Calu3 (cell line): ENCODE results near the gene ALG3. TPM values are rescaled to one million over a fixed set of nuclear protein-coding genes. Genes with fewer than 3 reads are reported as not detected.

Experiments used
- BruUV-seq: library from RNA; stranded (reverse); fragments of 400-500 nt; replicated peaks from 2 replicates; lab custom pipeline; 2021; lab: Mats Ljungman, UMichigan
- CTCF ChIA-PET: fragments of 300-600 bp; sonication (Branson Sonifier 250); formaldehyde crosslinking; loops from one replicate; lab custom pipeline; 2022; ENCODE audit warnings: antibody characterized with exemption; lab: Charles Lee
- DNase-seq: peaks from one replicate; pipeline ENCODE4 v3.0.0; 2022
- H3K27ac Mint-ChIP-seq: one replicate; pipeline ENCODE4 v1.8.0; 2022; ENCODE audit warnings: mixed read lengths; ENCODE audit not compliant: unreplicated experiment
- H3K27me3 Mint-ChIP-seq: one replicate; pipeline ENCODE4 v1.8.0; 2022; ENCODE audit warnings: mixed read lengths; ENCODE audit not compliant: unreplicated experiment
- H3K36me3 Mint-ChIP-seq: one replicate; pipeline ENCODE4 v1.8.0; 2022; ENCODE audit warnings: mild to moderate bottlenecking, moderate library complexity, mixed read lengths; ENCODE audit not compliant: insufficient read depth, unreplicated experiment
- H3K4me1 Mint-ChIP-seq: one replicate; pipeline ENCODE4 v1.8.0; 2022; ENCODE audit warnings: mild to moderate bottlenecking, low read depth, mixed read lengths; ENCODE audit not compliant: unreplicated experiment
- H3K4me3 Mint-ChIP-seq: one replicate; pipeline ENCODE4 v1.8.0; 2022; ENCODE audit warnings: mild to moderate bottlenecking, low read depth, moderate library complexity, mixed read lengths; ENCODE audit not compliant: unreplicated experiment
- H3K9me3 Mint-ChIP-seq: one replicate; pipeline ENCODE4 v1.8.0; 2022; ENCODE audit warnings: low read depth, mixed read lengths; ENCODE audit not compliant: unreplicated experiment
- intact Hi-C: fragments of 100-400 bp; cut with micrococcal nuclease; formaldehyde crosslinking; loops from one replicate; pipeline ENCODE4 v1.10.0; 2022; ENCODE audit not compliant: unreplicated experiment
- total RNA-seq: library from RNA; stranded (reverse); gene quantifications from 2 replicates; pipeline ENCODE4 v1.2.3, GENCODE V29; 2022
- TF ChIP-seq, protein P1 (sequence below): fragments of 200-600 bp; IDR thresholded peaks from one replicate; pipeline ENCODE4 v1.8.0; 2022; ENCODE audit warnings: antibody characterized with exemption; ENCODE audit not compliant: unreplicated experiment

The ALG3 gene
- total RNA-seq, 1 experiment from 2014 or later = 140 TPM

- CTCF ChIA-PET = interaction anchor here (0.5 to 0.8 kb wide), 3 partner anchors 36 to 518 kb away, joined by 3 to 4 read pairs (median 4); no protein-coding TSS in a partner anchor
- Mint-ChIP-seq H3K36me3 (no peaks in the 10 kb centered on the region), H3K9me3 (no peaks in the 10 kb centered on the region), H3K27ac (no peak overlapping the region), H3K4me1 (no peaks in the 10 kb centered on the region), H3K27me3 (peaks cover 89% of the 10 kb centered on the region), H3K4me3 (no peak overlapping the region)
- no TSS peak for BruUV-seq
- TF ChIP-seq, protein P1, sequence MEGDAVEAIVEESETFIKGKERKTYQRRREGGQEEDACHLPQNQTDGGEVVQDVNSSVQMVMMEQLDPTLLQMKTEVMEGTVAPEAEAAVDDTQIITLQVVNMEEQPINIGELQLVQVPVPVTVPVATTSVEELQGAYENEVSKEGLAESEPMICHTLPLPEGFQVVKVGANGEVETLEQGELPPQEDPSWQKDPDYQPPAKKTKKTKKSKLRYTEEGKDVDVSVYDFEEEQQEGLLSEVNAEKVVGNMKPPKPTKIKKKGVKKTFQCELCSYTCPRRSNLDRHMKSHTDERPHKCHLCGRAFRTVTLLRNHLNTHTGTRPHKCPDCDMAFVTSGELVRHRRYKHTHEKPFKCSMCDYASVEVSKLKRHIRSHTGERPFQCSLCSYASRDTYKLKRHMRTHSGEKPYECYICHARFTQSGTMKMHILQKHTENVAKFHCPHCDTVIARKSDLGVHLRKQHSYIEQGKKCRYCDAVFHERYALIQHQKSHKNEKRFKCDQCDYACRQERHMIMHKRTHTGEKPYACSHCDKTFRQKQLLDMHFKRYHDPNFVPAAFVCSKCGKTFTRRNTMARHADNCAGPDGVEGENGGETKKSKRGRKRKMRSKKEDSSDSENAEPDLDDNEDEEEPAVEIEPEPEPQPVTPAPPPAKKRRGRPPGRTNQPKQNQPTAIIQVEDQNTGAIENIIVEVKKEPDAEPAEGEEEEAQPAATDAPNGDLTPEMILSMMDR = no peak
- no peak for DNase-seq
- intact Hi-C loops = no loop called here
Observed at GRCh38 chr3:184283681-184284080, 34.9 kb upstream of the ALG3 start.

- no peak for DNase-seq
- no peaks in the 10 kb centered on the region for H3K4me1 Mint-ChIP-seq
- H3K9me3 Mint-ChIP-seq = no peaks in the 10 kb centered on the region
- intact Hi-C loops = no loop called here
- H3K27me3 Mint-ChIP-seq = peaks cover 96% of the 10 kb centered on the region
- no peaks in the 10 kb centered on the region for H3K36me3 Mint-ChIP-seq
- H3K4me3 Mint-ChIP-seq = no peak overlapping the region
- no TSS peak for BruUV-seq
- CTCF ChIA-PET = interaction anchor here (0.5 to 1.0 kb wide), 3 partner anchors 41 to 154 kb away, joined by 3 to 4 read pairs (median 3); no protein-coding TSS in a partner anchor
- H3K27ac Mint-ChIP-seq = no peak overlapping the region
- TF ChIP-seq, protein P1 = no peak
Observed at GRCh38 chr3:184282941-184283340, 34.2 kb upstream of the ALG3 start.

DNA sequence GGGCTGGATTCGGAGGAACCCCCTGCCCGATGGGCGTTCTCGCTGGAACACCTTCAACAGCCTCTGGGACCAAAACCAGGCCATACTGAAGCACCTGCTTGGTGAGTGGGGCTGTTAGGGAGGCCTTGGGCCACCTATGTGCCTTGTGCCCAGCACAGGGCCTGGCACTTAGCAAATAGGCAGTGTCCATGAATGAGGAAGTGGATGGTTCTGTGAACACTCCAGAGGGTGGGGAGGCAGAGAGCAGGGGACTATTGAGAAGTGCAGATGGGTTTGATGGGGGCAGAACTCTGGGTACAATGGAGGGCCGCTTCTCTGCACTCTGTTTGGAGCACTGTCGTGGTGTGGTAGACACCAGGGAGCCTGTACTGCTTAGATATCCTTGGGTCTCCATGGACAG is 28.6 kb upstream of the ALG3 start:
- Mint-ChIP-seq H3K27me3 (peaks cover 85% of the 10 kb centered on the region), H3K36me3 (no peaks in the 10 kb centered on the region), H3K4me3 (no peak overlapping the region), H3K9me3 (no peaks in the 10 kb centered on the region), H3K4me1 (no peaks in the 10 kb centered on the region), H3K27ac (no peak overlapping the region)
- no peak for DNase-seq
- intact Hi-C loops = no loop called here
- BruUV-seq = no TSS peak
- CTCF ChIA-PET = no interaction called here
- TF ChIP-seq, protein P1 = no peak

DNA sequence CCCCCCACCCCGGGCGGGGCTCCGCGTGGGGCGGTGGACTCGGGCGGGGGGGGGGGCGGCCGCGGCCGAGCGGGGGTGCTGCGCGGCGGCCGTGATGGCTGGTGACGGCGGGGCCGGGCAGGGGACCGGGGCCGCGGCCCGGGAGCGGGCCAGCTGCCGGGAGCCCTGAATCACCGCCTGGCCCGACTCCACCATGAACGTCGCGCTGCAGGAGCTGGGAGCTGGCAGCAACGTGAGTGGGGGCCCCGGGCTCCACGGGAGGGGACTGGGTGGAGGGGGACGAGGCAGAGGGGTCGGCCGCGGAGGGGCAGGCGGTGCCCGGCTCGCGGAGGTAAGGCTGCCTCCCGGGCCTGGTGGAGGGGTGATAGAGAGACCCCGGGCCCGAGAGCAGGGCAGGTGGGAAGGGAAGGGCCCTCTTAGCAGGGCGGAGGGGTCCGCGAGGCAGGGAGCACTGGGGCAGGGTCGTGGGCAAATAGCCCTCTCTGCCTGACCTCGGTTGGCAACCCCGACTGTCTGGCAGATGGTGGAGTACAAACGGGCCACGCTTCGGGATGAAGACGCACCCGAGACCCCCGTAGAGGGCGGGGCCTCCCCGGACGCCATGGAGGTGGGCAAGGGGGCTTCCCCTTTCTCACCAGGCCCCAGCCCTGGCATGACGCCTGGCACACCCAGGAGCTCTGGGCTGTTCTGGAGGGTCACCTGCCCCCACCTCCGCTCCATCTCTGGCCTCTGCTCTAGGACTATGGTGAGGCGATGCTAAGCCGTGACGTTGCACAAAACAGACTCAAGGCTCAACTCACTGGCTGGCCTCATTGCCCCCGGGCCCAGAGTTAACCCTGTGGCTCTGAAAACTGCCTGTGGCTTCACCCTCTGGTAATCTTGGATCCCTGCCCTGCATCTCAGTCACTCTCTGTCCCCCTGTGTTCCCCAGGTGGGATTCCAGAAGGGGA is 27.5 kb upstream of the ALG3 start, which contains the start of gene ECE2:
Gene ECE2, plus strand, starts transcription at position 62 of the 950 bp plus-strand sequence. Its CDS starts 132 bp downstream, at position 194.
- no peak for DNase-seq
- H3K4me3 Mint-ChIP-seq = no peak within 1 kb of the TSS
- no peak within 1 kb of the TSS for H3K27ac Mint-ChIP-seq
- intact Hi-C loops = no loop called here
- H3K9me3 Mint-ChIP-seq = no peaks in the 10 kb centered on the region
- TF ChIP-seq, protein P1 = no peak
- H3K36me3 Mint-ChIP-seq = no peaks in the 10 kb centered on the region
- CTCF ChIA-PET = interaction anchor here (0.7 kb wide), 1 partner anchor 807 kb away, joined by 3 read pairs; no protein-coding TSS in a partner anchor
- peaks cover 80% of the 10 kb centered on the region for H3K27me3 Mint-ChIP-seq
- H3K4me1 Mint-ChIP-seq = no peaks in the 10 kb centered on the region
- BruUV-seq = no TSS peak
